Measurements from ENCODE around the gene RPS15. TPM values are rescaled to one million over a fixed set of nuclear protein-coding genes. Genes with fewer than 3 reads are reported as not detected.

The RPS15 gene
- total RNA-seq, 1 experiment from 2014 or later = 1,696 TPM

- CTCF ChIA-PET = no interaction called here
Observed at GRCh38 chr19:1426736-1427135, 11.5 kb upstream of the RPS15 start.

GRCh38 chr19:1427221-1427920 lies 10.8 kb upstream of the RPS15 start:
- Histone ChIP-seq H3K36me3 (ENCODE audit: insufficient read depth, low read length, poor library complexity, severe bottlenecking) (peaks cover 89% of the 10 kb centered on the region), H3K27ac (ENCODE audit: low read depth, low read length, poor library complexity, severe bottlenecking) (no peak overlapping the region), H3K4me3 (ENCODE audit: low read depth, low read length, poor library complexity, severe bottlenecking) (no peak overlapping the region), H3K9me3 (ENCODE audit: low read depth, low read length, poor library complexity, severe bottlenecking) (no peaks in the 10 kb centered on the region), H3K4me1 (ENCODE audit: insufficient read depth, low read length, poor library complexity, severe bottlenecking) (no peaks in the 10 kb centered on the region), H3K27me3 (replicated peaks; ENCODE audit: insufficient read depth, low read depth, low read length, poor library complexity) (no peaks in the 10 kb centered on the region)
- CTCF ChIA-PET = no interaction called here
- no peak for DNase-seq (ENCODE audit: low spot score)
- TF ChIP-seq EZH2 (IDR thresholded peaks at IDR 0.05; ENCODE audit: borderline replicate concordance, low read depth, low read length, poor library complexity, severe bottlenecking) (no peak), CTCF (conservative IDR thresholded peaks at IDR 0.05; ENCODE audit: low read depth, low read length) (no peak)
- intact Hi-C loops (cut with micrococcal nuclease; ENCODE audit: unreplicated experiment) = no loop called here
- BruUV-seq (replicated peaks) = no TSS peak
- POLR2A ChIA-PET (ENCODE audit: low non-redundant PET) = no interaction called here

More at GRCh38 chr19:1426736-1427135, 11.5 kb upstream of the RPS15 start:
- TF ChIP-seq EZH2 (IDR thresholded peaks at IDR 0.05; ENCODE audit: borderline replicate concordance, low read depth, low read length, poor library complexity, severe bottlenecking) (no peak), CTCF (conservative IDR thresholded peaks at IDR 0.05; ENCODE audit: low read depth, low read length) (no peak)
- Histone ChIP-seq H3K27ac (ENCODE audit: low read depth, low read length, poor library complexity, severe bottlenecking) (no peak overlapping the region), H3K27me3 (replicated peaks; ENCODE audit: insufficient read depth, low read depth, low read length, poor library complexity) (no peaks in the 10 kb centered on the region), H3K4me1 (ENCODE audit: insufficient read depth, low read length, poor library complexity, severe bottlenecking) (no peaks in the 10 kb centered on the region), H3K9me3 (ENCODE audit: low read depth, low read length, poor library complexity, severe bottlenecking) (no peaks in the 10 kb centered on the region), H3K36me3 (ENCODE audit: insufficient read depth, low read length, poor library complexity, severe bottlenecking) (peaks cover 90% of the 10 kb centered on the region), H3K4me3 (ENCODE audit: low read depth, low read length, poor library complexity, severe bottlenecking) (no peak overlapping the region)
- no peak for DNase-seq (ENCODE audit: low spot score)
- POLR2A ChIA-PET (ENCODE audit: low non-redundant PET) = no interaction called here
- intact Hi-C loops (cut with micrococcal nuclease; ENCODE audit: unreplicated experiment) = no loop called here
- no TSS peak for BruUV-seq (replicated peaks)

GRCh38 chr19:1428738-1429391 lies 9.3 kb upstream of the RPS15 start:
- H3K4me1 ChIP-seq (ENCODE audit: insufficient read depth, low read length, poor library complexity, severe bottlenecking) = no peaks in the 10 kb centered on the region
- TF ChIP-seq CTCF (conservative IDR thresholded peaks at IDR 0.05; ENCODE audit: low read depth, low read length) = no peak
- no peak for TF ChIP-seq EZH2 (IDR thresholded peaks at IDR 0.05; ENCODE audit: borderline replicate concordance, low read depth, low read length, poor library complexity, severe bottlenecking)
- H3K4me3 ChIP-seq (ENCODE audit: low read depth, low read length, poor library complexity, severe bottlenecking) = no peak overlapping the region
- ChIA-PET CTCF (no interaction called here), POLR2A (ENCODE audit: low non-redundant PET) (no interaction called here)
- H3K27ac ChIP-seq (ENCODE audit: low read depth, low read length, poor library complexity, severe bottlenecking) = no peak overlapping the region
- peaks cover 88% of the 10 kb centered on the region for H3K36me3 ChIP-seq (ENCODE audit: insufficient read depth, low read length, poor library complexity, severe bottlenecking)
- intact Hi-C loops (cut with micrococcal nuclease; ENCODE audit: unreplicated experiment) = no loop called here
- no peaks in the 10 kb centered on the region for H3K27me3 ChIP-seq (replicated peaks; ENCODE audit: insufficient read depth, low read depth, low read length, poor library complexity)
- H3K9me3 ChIP-seq (ENCODE audit: low read depth, low read length, poor library complexity, severe bottlenecking) = no peaks in the 10 kb centered on the region
- BruUV-seq (replicated peaks) = no TSS peak
- DNase-seq (ENCODE audit: low spot score) = no peak
